Breast epithelium (tissue), 3 donors: ENCODE data around the gene RERE.
"Not testable (repeated sequence)": the region's sequence is repeated elsewhere in the genome, so short reads cannot be mapped to it uniquely, and the experiment has no call there.

ENCODE experiments used
- CTCF ChIP-seq, 3 donors: fragments of 450-650 bp; IDR thresholded peaks; one replicate each; pipeline ENCODE4 v1.5.1; 2016 to 2017; ENCODE audit warnings: antibody characterized with exemption in 3 of 3, mild to moderate bottlenecking in 3 of 3, moderate library complexity in 3 of 3
- POLR2A ChIP-seq: fragments of 450-650 bp; IDR thresholded peaks from one replicate; pipeline ENCODE4 v1.6.1; 2016; ENCODE audit warnings: antibody characterized with exemption, mild to moderate bottlenecking, moderate library complexity
- POLR2AphosphoS5 ChIP-seq, 3 donors: sonication (generic); formaldehyde crosslinking; IDR thresholded peaks; one replicate each; pipeline ENCODE4 v1.6.1; 2017; ENCODE audit warnings: antibody characterized with exemption in 3 of 3

GRCh38 chr1:8621034-8621582 is 196.3 kb downstream of the RERE start:
- not testable (repeated sequence) for TF ChIP-seq CTCF (IDR thresholded peaks at IDR 0.05); POLR2AphosphoS5 (IDR thresholded peaks at IDR 0.05); POLR2A
